HG03103 (cell line): ENCODE data around the gene E2F4.

Experiments used
- ATAC-seq: cut with Tn5 transposase; IDR thresholded peaks from one replicate; pipeline ENCODE4 v1.9.1; 2021; ENCODE audit warnings: low read depth; ENCODE audit not compliant: unreplicated experiment

Gene E2F4

GRCh38 chr16:67173808-67174705 lies 17.9 kb upstream of the E2F4 start:
- no peak for ATAC-seq

GRCh38 chr16:67174706-67175231 lies 17.2 kb upstream of the E2F4 start:
- ATAC-seq, result no peak

GRCh38 chr16:67176662-67177061 lies 15.3 kb upstream of the E2F4 start:
- no peak for ATAC-seq

GRCh38 chr16:67177743-67178699 lies 13.9 kb upstream of the E2F4 start:
- no peak for ATAC-seq

GRCh38 chr16:67179421-67180080 lies 12.4 kb upstream of the E2F4 start:
- ATAC-seq, result no peak

GRCh38 chr16:67180166-67180565 lies 11.8 kb upstream of the E2F4 start:
- ATAC-seq, result no peak

- ATAC-seq, result no peak
Observed at GRCh38 chr16:67181346-67181745, 10.6 kb upstream of the E2F4 start.

- ATAC-seq, result no peak
Observed at GRCh38 chr16:67182288-67182687, 9.7 kb upstream of the E2F4 start.

- ATAC-seq, result no peak
Observed at GRCh38 chr16:67183284-67183626, 8.7 kb upstream of the E2F4 start.

- peak; percentile 89 for ATAC-seq
Observed at GRCh38 chr16:67183627-67184452, 8.1 kb upstream of the E2F4 start, which contains the start of gene MATCAP1. Gene MATCAP1 (minus strand): TSS chr16:67183963. CDS start chr16:67180610, 3,353 bp downstream.

- ATAC-seq, result no peak
Observed at GRCh38 chr16:67184453-67184994, 7.4 kb upstream of the E2F4 start.

- ATAC-seq, result no peak
Observed at GRCh38 chr16:67184995-67185650, 6.8 kb upstream of the E2F4 start.

GRCh38 chr16:67185651-67186134 lies 6.3 kb upstream of the E2F4 start:
- no peak for ATAC-seq

GRCh38 chr16:67186550-67186950 lies 5.4 kb upstream of the E2F4 start:
- ATAC-seq, result no peak

GRCh38 chr16:67187175-67187890 lies 4.6 kb upstream of the E2F4 start:
- no peak for ATAC-seq

GRCh38 chr16:67188323-67188722 lies 3.6 kb upstream of the E2F4 start:
- no peak for ATAC-seq

- no peak for ATAC-seq
Observed at GRCh38 chr16:67188798-67189197, 3.2 kb upstream of the E2F4 start.

GRCh38 chr16:67190041-67190440 lies 1.9 kb upstream of the E2F4 start, which contains the start of gene EXOC3L1:
Gene EXOC3L1 (minus strand): TSS chr16:67190136. CDS start chr16:67189676, 460 bp downstream.
- no peak for ATAC-seq
